ENCODE measurements around the gene SCNM1. TPM values are rescaled to one million over a fixed set of nuclear protein-coding genes. Genes with fewer than 3 reads are reported as not detected.
A peak's percentile ranks its signal among the peaks of the same experiment; 100 is the strongest.

The SCNM1 gene
- total and polyA plus RNA-seq, 9 of the 15 experiments (the other 6 are each of a cell fraction or from before 2014, with no cell fraction given), result 17.2 to 204 (median 63.0) TPM

GRCh38 chr1:151165281-151165737 lies 635 bp upstream of the SCNM1 start (continued):
- TF ChIP-seq NR4A1 (CRISPR knock-in tag; IDR thresholded peaks at IDR 0.05), result no peak
- TF ChIP-seq NR4A1 (tag; IDR thresholded peaks at IDR 0.05), result no peak
- TF ChIP-seq MCM5 (IDR thresholded peaks at IDR 0.05; ENCODE audit: low read depth), result no peak
- TF ChIP-seq PHF8 (IDR thresholded peaks at IDR 0.05; ENCODE audit: borderline replicate concordance, low read length), result no peak
- no peak for TF ChIP-seq MAFK (IDR thresholded peaks at IDR 0.05; ENCODE audit: low read length)
- TF ChIP-seq MAFF (IDR thresholded peaks at IDR 0.05; ENCODE audit: low read length), result no peak
- TF ChIP-seq BRF1 (IDR thresholded peaks at IDR 0.05; ENCODE audit: borderline replicate concordance, extremely low read depth, insufficient read length), result no peak
- peak in 1 of 2 experiments; percentile 64; a peak in 1 of 4 replicates for TF ChIP-seq BCLAF1 (IDR thresholded peaks at IDR 0.05; ENCODE audit: borderline replicate concordance in 1 of 2, control insufficient read depth in 1 of 2, low read depth in 2 of 2, low read length in 1 of 2)
- TF ChIP-seq ARID1B (IDR thresholded peaks at IDR 0.05), result no peak
- no peak for TF ChIP-seq HSF4 (CRISPR knock-in tag; IDR thresholded peaks at IDR 0.05; ENCODE audit: borderline replicate concordance)
- no peak for TF ChIP-seq NELFE (IDR thresholded peaks at IDR 0.05; ENCODE audit: insufficient read depth, insufficient read length)
- no peak for TF ChIP-seq SMC3 (conservative IDR thresholded peaks at IDR 0.05; ENCODE audit: insufficient read depth, low read depth, low read length)
- no peak for TF ChIP-seq CCNT2 (IDR thresholded peaks at IDR 0.05; ENCODE audit: borderline replicate concordance, extremely low read depth, insufficient read length, low read depth, low read length)
- TF ChIP-seq CHD1 (IDR thresholded peaks at IDR 0.05; ENCODE audit: low read length), result no peak
- TF ChIP-seq SMAD3 (CRISPR knock-in tag; conservative IDR thresholded peaks at IDR 0.05), result no peak
- TF ChIP-seq SRSF9 (IDR thresholded peaks at IDR 0.05; ENCODE audit: borderline replicate concordance, low read depth, low read length), result no peak
- TF ChIP-seq POLR2B (IDR thresholded peaks at IDR 0.05; ENCODE audit: low read depth, partially characterized antibody), result peak; percentile 32
- TF ChIP-seq TRIM25 (IDR thresholded peaks at IDR 0.05; ENCODE audit: borderline replicate concordance), result peak; percentile 48; the same call in 1 of the 2 replicates
- TF ChIP-seq HOXB6 (CRISPR knock-in tag; IDR thresholded peaks at IDR 0.05; ENCODE audit: borderline replicate concordance), result no peak
- TF ChIP-seq ZNF584 (CRISPR knock-in tag; IDR thresholded peaks at IDR 0.05; ENCODE audit: low read depth), result no peak
- no peak for TF ChIP-seq TARDBP (IDR thresholded peaks at IDR 0.05)
- TF ChIP-seq E2F6 (IDR thresholded peaks at IDR 0.05; ENCODE audit: borderline replicate concordance in 1 of 2, extremely low read depth in 1 of 2, insufficient read depth in 1 of 2, insufficient read length in 1 of 2, low read depth in 1 of 2, low read length in 1 of 2, poor library complexity in 1 of 2, severe bottlenecking in 1 of 2), result no peak
- TF ChIP-seq XRCC4 (IDR thresholded peaks at IDR 0.05; ENCODE audit: extremely low read depth, insufficient read depth, insufficient read length), result no peak
- no peak for TF ChIP-seq U2AF2 (optimal IDR thresholded peaks at IDR 0.05; ENCODE audit: low read depth, low read length)
